Trophoblast cell (in vitro differentiated cells and primary cell): ENCODE results near the gene NLRC5.

Source experiments
- DNase-seq, 2 donors: peaks; one replicate each; pipeline ENCODE4 v3.0.0-alpha.2; 2016
- H2AFZ ChIP-seq: 2 replicates; pipeline ENCODE4 v1.6.1; 2013; ENCODE audit warnings: low read length, moderate library complexity, mild to moderate bottlenecking; ENCODE audit not compliant: insufficient read depth, poor library complexity
- H2AK5ac ChIP-seq: 2 replicates; pipeline ENCODE4 v1.6.1; 2013; ENCODE audit warnings: mild to moderate bottlenecking, low read length
- H2BK120ac ChIP-seq: 2 replicates; pipeline ENCODE4 v1.6.1; 2013; ENCODE audit warnings: low read length, mild to moderate bottlenecking, moderate library complexity; ENCODE audit not compliant: insufficient read depth, poor library complexity
- H2BK12ac ChIP-seq: 2 replicates; pipeline ENCODE4 v1.6.1; 2013; ENCODE audit warnings: mild to moderate bottlenecking, low read length, moderate library complexity
- H2BK5ac ChIP-seq: 2 replicates; pipeline ENCODE4 v1.6.1; 2013; ENCODE audit warnings: low read length, low read depth, moderate library complexity, mild to moderate bottlenecking; ENCODE audit not compliant: poor library complexity
- H3K14ac ChIP-seq: 2 replicates; pipeline ENCODE4 v1.6.1; 2013; ENCODE audit warnings: mild to moderate bottlenecking, low read length
- H3K18ac ChIP-seq: 2 replicates; pipeline ENCODE4 v1.6.1; 2013; ENCODE audit warnings: mild to moderate bottlenecking, low read length
- H3K23ac ChIP-seq: 2 replicates; pipeline ENCODE4 v1.6.1; 2013; ENCODE audit warnings: low read length
- H3K27ac ChIP-seq: 2 replicates; pipeline ENCODE4 v1.5.1; 2013; ENCODE audit warnings: low read depth, mild to moderate bottlenecking, inconsistent platforms, low read length, moderate library complexity
- H3K27me3 ChIP-seq: 2 replicates; pipeline ENCODE4 v1.6.1; 2013; ENCODE audit warnings: inconsistent platforms, mild to moderate bottlenecking, low read length, moderate library complexity; ENCODE audit not compliant: insufficient read depth
- H3K36me3 ChIP-seq, 2 experiments: 1 replicate in 1 of 2; 2 replicates in 1 of 2; pipeline ENCODE4 v1.6.1; 2013; ENCODE audit warnings: low read length in 2 of 2, mild to moderate bottlenecking in 2 of 2, moderate library complexity in 1 of 2; ENCODE audit not compliant: insufficient read depth in 2 of 2, control insufficient read depth in 1 of 2
- H3K4ac ChIP-seq: 2 replicates; pipeline ENCODE4 v1.6.1; 2013; ENCODE audit warnings: low read depth, mild to moderate bottlenecking, low read length, moderate library complexity
- H3K4me1 ChIP-seq, 2 experiments: 1 replicate in 1 of 2; 2 replicates in 1 of 2; pipeline ENCODE4 v1.6.1; 2013; ENCODE audit warnings: low read length in 2 of 2, mild to moderate bottlenecking in 2 of 2, moderate library complexity in 1 of 2; ENCODE audit not compliant: insufficient read depth in 2 of 2, control insufficient read depth in 1 of 2
- H3K4me2 ChIP-seq: 2 replicates; pipeline ENCODE4 v1.6.1; 2013; ENCODE audit warnings: inconsistent platforms, mild to moderate bottlenecking, low read length, moderate library complexity
- H3K4me3 ChIP-seq: 2 replicates; pipeline ENCODE4 v1.5.1; 2013; ENCODE audit warnings: mild to moderate bottlenecking, low read depth, low read length, inconsistent platforms
- H3K79me1 ChIP-seq: one replicate; pipeline ENCODE4 v1.6.1; 2013; ENCODE audit warnings: low read length
- H3K79me2 ChIP-seq: 2 replicates; pipeline ENCODE4 v1.6.1; 2013; ENCODE audit warnings: low read length, mild to moderate bottlenecking; ENCODE audit not compliant: control insufficient read depth, insufficient read depth, poor library complexity
- H3K9ac ChIP-seq: 2 replicates; pipeline ENCODE4 v1.6.1; 2013; ENCODE audit warnings: mild to moderate bottlenecking, low read length
- H3K9me3 ChIP-seq: 2 replicates; pipeline ENCODE4 v1.6.1; 2013; ENCODE audit warnings: low read depth, mild to moderate bottlenecking, control low read depth, inconsistent platforms, low read length; ENCODE audit not compliant: insufficient read depth
- H4K12ac ChIP-seq: 2 replicates; pipeline ENCODE4 v1.6.1; 2013; ENCODE audit warnings: low read depth, mild to moderate bottlenecking, low read length, moderate library complexity
- H4K8ac ChIP-seq: 2 replicates; pipeline ENCODE4 v1.6.1; 2013; ENCODE audit warnings: low read depth, mild to moderate bottlenecking, low read length, moderate library complexity
- H4K91ac ChIP-seq: one replicate; pipeline ENCODE4 v1.6.1; 2013; ENCODE audit warnings: low read depth, mild to moderate bottlenecking, low read length, moderate library complexity
- WGBS: extraction: QIAGEN DNeasy Blood & Tissue Kit; methylation state at CpG from one replicate; pipeline ENCODE4 v1.1.7; 2013; ENCODE audit warnings: missing lambda C conversion rate; ENCODE audit not compliant: insufficient read length, insufficient coverage; ENCODE audit errors: extremely low coverage; 5-methylcytosine and 5-hydroxymethylcytosine counted together

The NLRC5 gene

GRCh38 chr16:57009643-57010170 lies 20.4 kb downstream of the NLRC5 start:
- no peak overlapping the region for H3K14ac ChIP-seq
- no CpG with 5 or more reads among the region's 2 CpGs for WGBS

GRCh38 chr16:57012353-57012752 lies 23.0 kb downstream of the NLRC5 start:
- Histone ChIP-seq H3K4me1 (no peaks in the 10 kb centered on the region), H2BK12ac (no peak overlapping the region), H3K4me3 (no peak overlapping the region), H3K4me2 (no peak overlapping the region), H3K9me3 (no peaks in the 10 kb centered on the region), H3K18ac (no peak overlapping the region), H2AFZ (no peak overlapping the region), H4K12ac (no peak overlapping the region), H3K4ac (no peak overlapping the region), H4K8ac (no peak overlapping the region), H4K91ac (no peak overlapping the region), H2BK120ac (no peak overlapping the region), H3K79me1 (no peaks in the 10 kb centered on the region), H3K23ac (no peak overlapping the region), H3K36me3 (no peaks in the 10 kb centered on the region), H2BK5ac (no peak overlapping the region), H2AK5ac (no peak overlapping the region), H3K79me2 (no peaks in the 10 kb centered on the region), H3K9ac (no peak overlapping the region), H3K27ac (no peak overlapping the region), H3K14ac (no peak overlapping the region), H3K27me3 (no peaks in the 10 kb centered on the region)
- no peak for DNase-seq
- WGBS, result no CpG with 5 or more reads among the region's 13 CpGs

More at GRCh38 chr16:57009643-57010170, 20.4 kb downstream of the NLRC5 start:
- H2BK12ac ChIP-seq, result no peak overlapping the region
- no peaks in the 10 kb centered on the region for H3K4me1 ChIP-seq
- H3K36me3 ChIP-seq, result no peaks in the 10 kb centered on the region
- H2AFZ ChIP-seq, result no peak overlapping the region
- no peak overlapping the region for H3K18ac ChIP-seq
- no peak overlapping the region for H2BK5ac ChIP-seq
- H4K91ac ChIP-seq, result no peak overlapping the region
- H2BK120ac ChIP-seq, result no peak overlapping the region
- H3K9me3 ChIP-seq, result no peaks in the 10 kb centered on the region
- H3K79me2 ChIP-seq, result no peaks in the 10 kb centered on the region
- H3K4me3 ChIP-seq, result no peak overlapping the region
- no peak overlapping the region for H2AK5ac ChIP-seq
- H4K8ac ChIP-seq, result no peak overlapping the region
- H3K27me3 ChIP-seq, result no peaks in the 10 kb centered on the region
- H3K4ac ChIP-seq, result no peak overlapping the region
- no peaks in the 10 kb centered on the region for H3K79me1 ChIP-seq
- no peak for DNase-seq
- H4K12ac ChIP-seq, result no peak overlapping the region
- no peak overlapping the region for H3K9ac ChIP-seq
- no peak overlapping the region for H3K27ac ChIP-seq
- H3K23ac ChIP-seq, result no peak overlapping the region
- H3K4me2 ChIP-seq, result no peak overlapping the region

GRCh38 chr16:57013229-57013628 lies 23.9 kb downstream of the NLRC5 start:
- Histone ChIP-seq H3K4ac (no peak overlapping the region), H4K91ac (no peak overlapping the region), H3K4me2 (no peak overlapping the region), H4K8ac (no peak overlapping the region), H2BK5ac (no peak overlapping the region), H4K12ac (no peak overlapping the region), H3K79me1 (no peaks in the 10 kb centered on the region), H3K14ac (no peak overlapping the region), H2BK12ac (no peak overlapping the region), H3K79me2 (no peaks in the 10 kb centered on the region), H3K27me3 (no peaks in the 10 kb centered on the region), H2AFZ (no peak overlapping the region), H3K4me1 (no peaks in the 10 kb centered on the region), H2BK120ac (no peak overlapping the region), H3K36me3 (no peaks in the 10 kb centered on the region), H3K27ac (no peak overlapping the region), H3K4me3 (no peak overlapping the region), H3K9me3 (no peaks in the 10 kb centered on the region), H3K23ac (no peak overlapping the region), H3K18ac (no peak overlapping the region), H2AK5ac (no peak overlapping the region), H3K9ac (no peak overlapping the region)
- no CpG with 5 or more reads among the region's 2 CpGs for WGBS
- peak; percentile 33 to 68 for DNase-seq

GRCh38 chr16:57013902-57014301 lies 24.5 kb downstream of the NLRC5 start:
- Histone ChIP-seq H3K27me3 (no peaks in the 10 kb centered on the region), H3K4me2 (no peak overlapping the region), H2BK120ac (no peak overlapping the region), H4K8ac (no peak overlapping the region), H3K23ac (no peak overlapping the region), H3K14ac (no peak overlapping the region), H2AK5ac (no peak overlapping the region), H3K79me1 (no peaks in the 10 kb centered on the region), H3K36me3 (no peaks in the 10 kb centered on the region), H2BK5ac (no peak overlapping the region), H3K4me3 (no peak overlapping the region), H3K9me3 (no peaks in the 10 kb centered on the region), H2BK12ac (no peak overlapping the region), H3K4me1 (no peaks in the 10 kb centered on the region), H3K9ac (no peak overlapping the region), H3K27ac (no peak overlapping the region), H4K91ac (no peak overlapping the region), H3K79me2 (no peaks in the 10 kb centered on the region), H2AFZ (no peak overlapping the region), H4K12ac (no peak overlapping the region), H3K4ac (no peak overlapping the region), H3K18ac (no peak overlapping the region)
- no peak for DNase-seq
- WGBS, result no CpG with 5 or more reads among the region's 2 CpGs
